Naive thymus-derived CD4-positive, alpha-beta T cell (primary cell): ENCODE results near the gene MYH7B. TPM values are rescaled to one million over a fixed set of nuclear protein-coding genes. Genes with fewer than 3 reads are reported as not detected.

Source experiments
- ATAC-seq: fragments of 150-1000 bp; cut with Tn5 transposase; 2 replicates; pipeline ENCODE4 v1.10.0; 2021; ENCODE audit warnings: mild to moderate bottlenecking, moderate library complexity
- CTCF ChIA-PET: fragments of 350-600 bp; sonication (Branson Sonifier 250); formaldehyde crosslinking; loops from one replicate; lab custom pipeline; 2021; ENCODE audit warnings: antibody characterized with exemption; lab: Charles Lee
- POLR2A ChIA-PET: fragments of 350-600 bp; sonication (Branson Sonifier 250); formaldehyde crosslinking; loops from one replicate; lab custom pipeline; 2021; ENCODE audit warnings: antibody characterized with exemption, inconsistent platforms; lab: Charles Lee
- DNase-seq, 9 donors: peaks; one replicate each; pipeline versions ENCODE4 v3.0.0 to v3.0.0-alpha.2; 2020 to 2022; ENCODE audit warnings: mixed read lengths in 1 of 9
- H3K27ac ChIP-seq: one replicate; pipeline ENCODE4 v1.7.0; 2013; ENCODE audit warnings: mild to moderate bottlenecking, low read depth, low read length, moderate library complexity
- H3K27me3 ChIP-seq, 2 donors: one replicate each; pipeline ENCODE4 v1.7.0; 2013; ENCODE audit warnings: low read length in 2 of 2, mild to moderate bottlenecking in 2 of 2, moderate library complexity in 2 of 2; ENCODE audit not compliant: control insufficient read depth in 2 of 2, insufficient read depth in 2 of 2
- H3K36me3 ChIP-seq, 3 experiments: 1 replicate in 2 of 3; 2 replicates in 1 of 3; pipeline ENCODE4 v1.7.0; 2013; ENCODE audit warnings: low read length in 3 of 3, mild to moderate bottlenecking in 3 of 3, moderate library complexity in 1 of 3; ENCODE audit not compliant: insufficient read depth in 3 of 3, control insufficient read depth in 2 of 3
- H3K4me1 ChIP-seq, 2 donors: one replicate each; pipeline ENCODE4 v1.7.0; 2013; ENCODE audit warnings: low read length in 2 of 2, mild to moderate bottlenecking in 2 of 2, moderate library complexity in 1 of 2; ENCODE audit not compliant: control insufficient read depth in 2 of 2, insufficient read depth in 2 of 2
- H3K4me3 ChIP-seq: 2 replicates; pipeline ENCODE4 v1.7.0; 2013; ENCODE audit warnings: mild to moderate bottlenecking, low read length
- H3K9me3 ChIP-seq, 3 experiments: 1 replicate in 2 of 3; 2 replicates in 1 of 3; pipeline ENCODE4 v1.7.0; 2013; ENCODE audit warnings: low read length in 3 of 3; ENCODE audit not compliant: control insufficient read depth in 2 of 3
- H3K27ac Mint-ChIP-seq, 9 donors: one replicate each; pipeline ENCODE4 v1.8.0; 2020 to 2022; ENCODE audit warnings: mixed read lengths in 9 of 9, mild to moderate bottlenecking in 8 of 9, moderate library complexity in 5 of 9, inconsistent platforms in 2 of 9
- H3K27me3 Mint-ChIP-seq, 5 donors: one replicate each; pipeline ENCODE4 v1.8.0; 2021 to 2022; ENCODE audit warnings: mixed read lengths in 5 of 5, mild to moderate bottlenecking in 1 of 5
- H3K36me3 Mint-ChIP-seq, 5 donors: one replicate each; pipeline ENCODE4 v1.8.0; 2020 to 2022; ENCODE audit warnings: mixed read lengths in 5 of 5, mild to moderate bottlenecking in 3 of 5, inconsistent platforms in 1 of 5
- H3K4me1 Mint-ChIP-seq, 7 donors: one replicate each; pipeline ENCODE4 v1.8.0; 2020 to 2022; ENCODE audit warnings: mixed read lengths in 7 of 7, mild to moderate bottlenecking in 3 of 7, inconsistent platforms in 1 of 7
- H3K4me3 Mint-ChIP-seq, 10 donors: one replicate each; pipeline ENCODE4 v1.8.0; 2020 to 2022; ENCODE audit warnings: mild to moderate bottlenecking in 10 of 10, mixed read lengths in 10 of 10, moderate library complexity in 6 of 10, inconsistent platforms in 2 of 10
- H3K9me3 Mint-ChIP-seq, 11 donors: one replicate each; pipeline ENCODE4 v1.8.0; 2020 to 2022; ENCODE audit warnings: mixed read lengths in 11 of 11, mild to moderate bottlenecking in 4 of 11, inconsistent platforms in 1 of 11, moderate library complexity in 1 of 11
- intact Hi-C, 2 donors: fragments of 100-400 bp; cut with micrococcal nuclease; formaldehyde crosslinking; loops; one replicate each; pipeline ENCODE4 v1.15.1; 2023
- polyA plus RNA-seq, 2 donors: library from polyadenylated mRNA; unstranded; fragments of 300-500 nt; fragmentation: Illumina TruSeq; gene quantifications; one replicate each; pipeline ENCODE4 v1.2.3, GENCODE V29; 2021
- total RNA-seq, 6 experiments: library from RNA in 5 of 6; stranded (reverse) in 5 of 6; gene quantifications; 1 replicate in 5 of 6; 2 replicates in 1 of 6; pipeline ENCODE4 v1.2.3 and lab custom pipeline; 2021 to 2026

The MYH7B gene
- total and polyA plus RNA-seq, 7 experiments from 2014 or later: 0.15 to 1.0 (median 0.48) TPM; not detected in 1

DNA sequence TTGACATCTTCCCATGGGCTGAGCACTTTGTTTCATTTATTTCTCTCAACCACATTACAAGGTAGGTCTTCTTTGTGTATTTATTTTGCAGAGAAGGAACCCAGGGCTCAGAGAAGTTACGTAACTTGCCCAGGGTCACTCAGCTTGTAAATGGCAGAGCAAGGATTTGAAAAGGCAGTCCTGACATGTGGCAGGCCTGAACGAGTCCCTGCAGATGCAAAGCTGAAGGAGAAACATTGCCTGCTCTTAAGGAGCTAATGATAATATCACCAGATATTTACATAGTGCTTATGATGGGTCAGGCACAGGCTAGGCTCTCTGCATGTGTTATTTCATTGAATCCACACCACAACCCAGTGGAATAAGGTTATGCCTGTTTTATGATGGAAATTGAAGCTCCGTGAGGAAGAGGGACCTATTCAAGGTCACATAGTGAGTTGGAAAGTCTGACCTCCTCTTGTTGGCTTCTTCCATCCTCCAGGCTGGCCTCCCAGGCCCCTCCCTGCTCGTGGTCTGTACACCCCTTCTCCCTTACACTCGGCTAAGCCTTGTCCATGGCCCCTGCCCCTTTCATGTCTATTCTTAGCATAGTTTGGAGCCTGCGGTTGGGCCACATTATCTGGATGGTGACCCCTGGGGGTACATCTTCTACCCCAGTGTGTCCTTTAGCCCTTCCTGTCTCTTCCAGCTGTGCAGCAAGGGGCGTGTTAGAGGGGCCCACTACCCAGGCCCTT lies 12.5 kb downstream of the MYH7B start:
- no peaks in the 10 kb centered on the region for H3K4me1 Mint-ChIP-seq
- Histone ChIP-seq H3K27ac (no peak overlapping the region), H3K4me1 (no peaks in the 10 kb centered on the region), H3K9me3 (no peaks in the 10 kb centered on the region), H3K36me3 (no peaks in the 10 kb centered on the region), H3K27me3 (no peaks in the 10 kb centered on the region), H3K4me3 (no peak overlapping the region)
- no peak overlapping the region for H3K4me3 Mint-ChIP-seq
- ChIA-PET CTCF (interaction anchor here (0.5 kb wide), 1 partner anchor 21 kb away, joined by 5 read pairs; no protein-coding TSS in a partner anchor), POLR2A (interaction anchor here (0.9 kb wide), 1 partner anchor 11 kb away, joined by 4 read pairs; no protein-coding TSS in a partner anchor)
- DNase-seq (no peak), ATAC-seq (no peak)
- H3K9me3 Mint-ChIP-seq: no peaks in the 10 kb centered on the region
- H3K36me3 Mint-ChIP-seq: no peaks in the 10 kb centered on the region
- H3K27ac Mint-ChIP-seq: no peak overlapping the region
- intact Hi-C loops: no loop called here
- peaks cover 0 to 9% (median 0%) of the 10 kb centered on the region in 5 donors for H3K27me3 Mint-ChIP-seq

DNA sequence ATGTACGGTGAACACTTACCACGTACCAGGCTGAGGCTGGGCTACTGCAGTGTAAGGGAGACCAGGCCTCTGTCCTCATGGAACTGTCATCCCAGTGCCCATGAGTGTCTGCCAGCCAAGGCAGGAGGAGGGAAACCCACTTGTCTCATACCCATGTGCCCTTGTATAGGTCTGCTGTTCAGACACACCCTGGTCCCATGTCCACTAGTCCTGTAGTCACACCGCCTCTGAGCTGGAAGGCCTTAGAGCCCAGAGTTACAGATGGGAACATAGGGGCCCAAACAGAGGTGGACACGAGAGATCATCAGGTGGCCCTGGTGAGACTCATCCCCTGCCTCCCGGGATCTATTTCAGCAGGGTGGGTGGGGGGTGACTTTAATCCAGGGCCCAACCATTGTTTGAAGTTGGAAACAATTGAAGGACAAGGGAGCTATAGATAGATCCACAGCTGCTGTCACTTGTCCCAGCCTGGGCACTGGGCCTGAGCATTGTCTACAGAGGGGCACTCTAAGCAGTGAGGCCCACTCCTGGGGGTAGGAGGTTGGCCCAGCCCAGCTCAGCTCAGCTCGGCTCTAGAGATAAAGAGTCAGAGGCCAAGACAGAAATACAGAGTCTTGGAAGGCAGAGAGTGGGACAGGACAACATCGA lies 14.6 kb downstream of the MYH7B start:
- ATAC-seq (no peak), DNase-seq (no peak)
- intact Hi-C loops: no loop called here

DNA sequence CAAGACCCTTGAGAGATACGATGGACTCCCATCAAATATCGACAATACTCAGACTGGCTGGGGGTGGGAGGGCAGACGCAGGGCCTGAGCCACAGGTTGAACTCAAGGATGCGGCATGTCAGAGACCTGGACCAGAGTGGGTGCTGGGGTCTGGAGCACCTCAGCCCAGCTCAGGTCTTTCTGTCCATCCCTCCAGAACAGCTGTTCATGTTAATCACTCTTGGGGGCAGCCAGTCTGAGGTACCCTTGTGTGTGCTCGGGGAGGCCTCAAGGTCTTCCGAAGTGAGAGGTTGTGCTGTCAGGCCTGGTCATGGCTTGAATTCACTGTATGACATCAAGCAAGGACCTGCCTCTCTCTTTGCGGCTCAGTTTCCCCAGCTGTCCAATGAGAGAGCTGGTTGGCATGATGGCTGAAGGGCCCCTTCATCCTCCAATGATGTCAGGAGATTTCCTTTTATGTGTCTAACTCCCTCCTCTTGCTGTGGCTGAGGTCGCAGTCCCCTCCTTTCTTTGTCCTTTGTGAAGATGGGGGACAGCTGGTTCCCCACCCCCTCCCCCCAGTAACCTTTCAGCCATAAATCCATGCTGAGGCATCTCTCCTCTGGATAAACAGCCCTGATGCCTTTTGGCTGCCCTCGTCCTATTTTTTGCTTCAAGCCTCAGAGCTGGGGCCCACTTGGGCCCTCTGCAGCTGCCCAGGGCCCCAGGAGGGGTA lies 15.3 kb downstream of the MYH7B start:
- Mint-ChIP-seq H3K27ac (no peak overlapping the region), H3K4me1 (no peaks in the 10 kb centered on the region), H3K36me3 (no peaks in the 10 kb centered on the region), H3K4me3 (no peak overlapping the region), H3K27me3 (peaks cover 0 to 6% (median 2%) of the 10 kb centered on the region in 5 donors), H3K9me3 (no peaks in the 10 kb centered on the region)
- ChIA-PET CTCF (interaction anchor here (0.6 kb wide), 1 partner anchor 206 kb away, joined by 3 read pairs; no protein-coding TSS in a partner anchor), POLR2A (no interaction called here)
- Histone ChIP-seq H3K9me3 (no peaks in the 10 kb centered on the region), H3K4me3 (no peak overlapping the region), H3K36me3 (no peaks in the 10 kb centered on the region), H3K27ac (no peak overlapping the region), H3K27me3 (no peaks in the 10 kb centered on the region), H3K4me1 (no peaks in the 10 kb centered on the region)
- ATAC-seq (no peak), DNase-seq (no peak)
- intact Hi-C loops: no loop called here

More for the DNA sequence above, 14.6 kb downstream of the MYH7B start:
- H3K27ac ChIP-seq: no peak overlapping the region
- H3K9me3 ChIP-seq: no peaks in the 10 kb centered on the region
- no peaks in the 10 kb centered on the region for H3K27me3 ChIP-seq
- H3K4me1 ChIP-seq: no peaks in the 10 kb centered on the region
- ChIA-PET CTCF (interaction anchor here (0.6 kb wide), 1 partner anchor 205 kb away, joined by 3 read pairs; no protein-coding TSS in a partner anchor), POLR2A (no interaction called here)
- H3K4me3 ChIP-seq: no peak overlapping the region
- H3K4me3 Mint-ChIP-seq: no peak overlapping the region
- no peaks in the 10 kb centered on the region for H3K4me1 Mint-ChIP-seq
- H3K36me3 Mint-ChIP-seq: no peaks in the 10 kb centered on the region
- peaks cover 0 to 4% (median 2%) of the 10 kb centered on the region in 5 donors for H3K27me3 Mint-ChIP-seq
- no peaks in the 10 kb centered on the region for H3K36me3 ChIP-seq
- H3K27ac Mint-ChIP-seq: no peak overlapping the region
- H3K9me3 Mint-ChIP-seq: no peaks in the 10 kb centered on the region

DNA sequence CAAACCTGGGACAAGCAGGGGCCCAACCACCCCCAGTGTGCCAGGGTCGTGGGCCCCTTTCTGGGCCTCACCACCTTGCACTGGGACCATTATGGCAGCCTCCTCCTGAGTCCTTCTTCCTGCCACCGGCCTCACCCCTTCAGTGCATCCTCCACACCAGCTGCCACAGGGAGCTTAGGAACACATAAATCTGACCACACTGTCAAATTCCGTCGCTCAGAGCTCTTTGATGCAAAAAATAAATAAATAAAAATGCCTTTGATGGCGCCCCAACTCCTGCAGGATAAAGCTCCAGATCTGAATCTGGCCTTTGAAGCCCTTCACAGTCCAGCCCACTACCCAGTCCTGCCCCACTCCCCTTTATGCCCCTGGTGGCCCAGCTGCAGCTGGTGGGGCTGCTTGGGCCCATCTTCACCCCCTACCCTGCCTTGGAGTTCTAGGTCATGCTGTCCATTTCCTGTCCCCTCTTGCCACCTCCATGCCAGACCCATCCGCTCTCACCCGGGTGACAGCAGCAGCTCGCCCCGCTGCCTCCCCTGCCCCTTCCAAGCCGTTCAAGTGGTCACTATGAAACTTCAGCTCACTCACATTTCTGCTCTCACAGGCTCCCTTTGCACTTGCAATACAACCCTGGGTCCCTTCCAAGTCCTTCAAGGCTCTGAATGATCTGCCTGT lies 16.0 kb downstream of the MYH7B start:
- DNase-seq (no peak), ATAC-seq (no peak)
- Mint-ChIP-seq H3K36me3 (no peaks in the 10 kb centered on the region), H3K9me3 (no peaks in the 10 kb centered on the region), H3K27me3 (peaks cover 0 to 10% (median 2%) of the 10 kb centered on the region in 5 donors), H3K4me1 (no peaks in the 10 kb centered on the region), H3K27ac (peak overlapping the region in 1 of 9 donors; percentile 18), H3K4me3 (no peak overlapping the region)
- H3K4me3 ChIP-seq: no peak overlapping the region
- ChIA-PET POLR2A (no interaction called here), CTCF (no interaction called here)
- no peak overlapping the region for H3K27ac ChIP-seq
- H3K27me3 ChIP-seq: no peaks in the 10 kb centered on the region
- intact Hi-C loops: no loop called here
- no peaks in the 10 kb centered on the region for H3K4me1 ChIP-seq
- H3K9me3 ChIP-seq: no peaks in the 10 kb centered on the region
- no peaks in the 10 kb centered on the region for H3K36me3 ChIP-seq

DNA sequence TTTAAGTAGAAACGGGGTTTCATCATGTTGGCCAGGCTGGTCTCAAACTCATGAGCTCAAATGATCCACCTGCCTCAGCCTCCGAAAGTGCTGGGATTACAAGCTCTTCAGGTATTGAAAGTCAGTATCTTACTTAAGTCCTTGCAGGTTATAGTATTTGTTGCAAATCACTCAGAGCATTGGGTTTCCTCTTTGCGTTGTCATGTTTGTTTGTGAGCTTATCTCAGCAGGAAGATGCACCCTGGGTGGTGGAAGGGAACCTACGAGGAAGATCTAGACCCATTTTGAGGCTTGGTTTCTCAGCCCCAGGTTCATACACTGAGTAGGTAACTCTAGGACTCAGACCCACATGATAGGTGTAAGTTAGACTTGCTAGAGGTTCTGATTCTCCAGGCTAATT lies 18.6 kb downstream of the MYH7B start:
- no peaks in the 10 kb centered on the region for H3K9me3 Mint-ChIP-seq
- Histone ChIP-seq H3K27ac (no peak overlapping the region), H3K4me1 (no peaks in the 10 kb centered on the region), H3K4me3 (no peak overlapping the region), H3K9me3 (no peaks in the 10 kb centered on the region), H3K27me3 (no peaks in the 10 kb centered on the region), H3K36me3 (no peaks in the 10 kb centered on the region)
- H3K4me3 Mint-ChIP-seq: no peak overlapping the region
- CTCF ChIA-PET: no interaction called here
- H3K36me3 Mint-ChIP-seq: no peaks in the 10 kb centered on the region
- no peaks in the 10 kb centered on the region for H3K4me1 Mint-ChIP-seq
- no peak overlapping the region for H3K27ac Mint-ChIP-seq
- DNase-seq: no peak
- no peak for ATAC-seq
- intact Hi-C loops: no loop called here
- POLR2A ChIA-PET: interaction anchor here (0.6 to 0.7 kb wide), 2 partner anchors 43 to 132 kb away, joined by 4 to 5 read pairs; no protein-coding TSS in a partner anchor
- peaks cover 0 to 16% (median 2%) of the 10 kb centered on the region in 5 donors for H3K27me3 Mint-ChIP-seq

DNA sequence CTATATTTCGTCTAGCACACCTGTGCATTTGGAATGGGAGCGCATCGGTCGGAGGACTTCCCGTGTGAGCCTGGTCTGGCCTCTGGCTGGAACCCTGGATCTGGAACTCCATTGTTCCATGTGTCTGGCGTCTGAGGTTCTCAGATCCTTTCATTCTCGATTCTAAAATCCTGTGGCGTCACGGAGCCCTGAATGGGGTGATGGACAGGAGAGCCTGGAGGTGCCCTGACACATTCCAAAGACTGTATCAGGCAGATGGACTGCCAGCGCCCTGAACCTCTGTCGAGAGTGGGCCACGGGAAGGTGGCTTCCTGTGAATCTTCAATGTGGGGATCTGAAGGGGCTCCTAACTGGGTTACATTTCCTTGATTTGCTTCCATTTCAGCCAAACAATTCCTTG lies 20.6 kb downstream of the MYH7B start:
- H3K36me3 ChIP-seq: no peaks in the 10 kb centered on the region
- Mint-ChIP-seq H3K4me3 (no peak overlapping the region), H3K27me3 (peaks cover 0 to 18% (median 2%) of the 10 kb centered on the region in 5 donors), H3K4me1 (no peaks in the 10 kb centered on the region), H3K36me3 (no peaks in the 10 kb centered on the region), H3K9me3 (peaks cover 0 to 1% (median 0%) of the 10 kb centered on the region in 11 donors), H3K27ac (no peak overlapping the region)
- no peak overlapping the region for H3K27ac ChIP-seq
- ATAC-seq (no peak), DNase-seq (peak in 1 of 9 donors; percentile 3)
- H3K4me1 ChIP-seq: no peaks in the 10 kb centered on the region
- H3K9me3 ChIP-seq: no peaks in the 10 kb centered on the region
- intact Hi-C loops: no loop called here
- POLR2A ChIA-PET: no interaction called here
- H3K27me3 ChIP-seq: no peaks in the 10 kb centered on the region
- CTCF ChIA-PET: no interaction called here
- H3K4me3 ChIP-seq: no peak overlapping the region
